Erythroblast (primary cell): ENCODE measurements around the gene NOL4L.

Source experiments
- GATA1 ChIP-seq: IDR thresholded peaks from 2 replicates; pipeline ENCODE4 v1.6.1; 2011; ENCODE audit warnings: low read depth, mild to moderate bottlenecking, control low read depth, low read length, moderate library complexity
- POLR2A ChIP-seq: IDR thresholded peaks from 2 replicates; pipeline ENCODE4 v1.6.1; 2011; ENCODE audit warnings: mild to moderate bottlenecking, low read length

- no peak for TF ChIP-seq POLR2A
- TF ChIP-seq GATA1 = no peak
Observed at GRCh38 chr20:32564921-32565734, 20.0 kb downstream of the NOL4L start.
